EH (cell line): ENCODE results near the gene PAK5.
A peak's percentile ranks its signal among the peaks of the same experiment; 100 is the strongest.

Experiments
- DNase-seq: peaks from one replicate; pipeline ENCODE4 v3.0.0-alpha.2; 2015; ENCODE audit warnings: low read depth

The PAK5 gene

DNA sequence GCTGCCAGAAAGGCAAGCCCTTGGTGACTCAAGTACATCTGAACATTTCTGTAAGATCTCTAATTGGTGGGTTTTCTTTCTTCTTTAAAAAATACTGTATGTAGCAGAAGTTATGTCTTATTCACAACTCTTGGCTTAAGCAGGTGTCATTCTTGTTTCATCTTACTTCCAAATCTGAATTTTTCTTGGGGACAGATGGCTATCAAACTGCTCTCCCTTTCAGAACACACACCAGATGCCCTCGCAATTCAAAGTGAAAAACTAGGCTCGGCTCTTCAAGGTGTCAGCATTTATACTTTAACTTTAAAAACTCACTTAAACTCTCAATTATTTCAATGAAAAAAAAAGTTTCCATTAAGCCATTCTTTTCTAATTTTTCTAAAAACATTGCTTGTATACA is 49.7 kb downstream of the PAK5 start:
- no peak for DNase-seq

GRCh38 chr20:9775176-9775575 is 63.7 kb downstream of the PAK5 start:
- no peak for DNase-seq

- no peak for DNase-seq
These were observed 68.9 kb downstream of the PAK5 start for GRCh38 chr20:9769954-9770353.

DNA sequence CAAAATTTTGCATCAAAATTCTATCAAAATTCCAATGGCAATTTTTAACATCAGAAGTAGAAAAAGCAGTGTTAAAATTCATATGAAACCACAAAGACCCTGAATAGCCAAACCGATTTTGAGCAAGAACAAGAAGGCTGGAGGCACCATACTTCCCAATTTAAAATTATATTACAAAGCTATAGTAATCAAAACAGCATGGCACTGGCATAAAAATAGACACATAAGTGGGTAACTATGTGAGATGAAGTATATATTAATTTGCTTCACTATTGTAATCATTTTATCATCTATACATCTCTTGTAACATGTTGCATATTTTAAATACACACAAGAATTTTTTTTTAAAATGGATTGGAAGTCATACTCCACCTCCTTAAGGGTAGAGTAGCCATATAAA is 77.4 kb downstream of the PAK5 start:
- DNase-seq: no peak

DNA sequence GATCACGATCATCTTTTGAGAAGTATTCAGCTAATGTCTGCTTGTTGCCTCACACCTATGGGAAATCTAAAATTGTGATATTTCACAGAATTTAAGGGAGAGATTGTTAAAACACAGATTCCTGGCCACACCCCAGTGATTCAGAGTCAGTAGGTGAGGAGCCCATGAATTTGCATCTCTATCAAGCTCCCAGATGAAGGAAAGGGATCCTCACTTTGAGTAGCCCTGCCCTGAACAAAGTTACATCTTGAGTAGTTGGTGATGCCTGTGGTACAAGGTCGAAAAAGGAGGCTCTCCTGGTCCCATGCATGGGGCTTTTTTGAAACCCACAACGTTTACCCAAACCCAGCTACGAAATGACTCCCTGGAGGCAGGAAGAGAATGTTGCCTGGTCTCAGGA is 79.5 kb downstream of the PAK5 start:
- no peak for DNase-seq

DNA sequence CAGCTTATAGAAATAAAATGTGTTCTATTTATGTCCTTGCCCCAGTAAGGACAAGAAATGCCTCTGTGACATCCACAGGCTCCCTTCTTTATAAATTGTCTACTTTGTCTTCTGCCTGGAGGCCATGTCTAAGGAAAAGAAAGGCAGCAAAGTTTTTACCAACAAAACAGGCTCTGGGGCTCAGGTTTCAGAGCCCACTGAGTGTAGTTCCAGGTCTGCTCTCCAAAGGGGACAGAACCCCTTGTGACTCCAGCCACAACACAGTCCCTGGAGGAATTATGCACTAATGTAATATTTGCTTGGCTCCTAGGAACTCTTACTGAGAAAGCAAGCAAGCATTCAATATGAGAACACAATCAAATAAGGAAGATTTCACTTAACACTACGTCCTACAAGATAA is 80.1 kb downstream of the PAK5 start:
- DNase-seq: no peak

DNA sequence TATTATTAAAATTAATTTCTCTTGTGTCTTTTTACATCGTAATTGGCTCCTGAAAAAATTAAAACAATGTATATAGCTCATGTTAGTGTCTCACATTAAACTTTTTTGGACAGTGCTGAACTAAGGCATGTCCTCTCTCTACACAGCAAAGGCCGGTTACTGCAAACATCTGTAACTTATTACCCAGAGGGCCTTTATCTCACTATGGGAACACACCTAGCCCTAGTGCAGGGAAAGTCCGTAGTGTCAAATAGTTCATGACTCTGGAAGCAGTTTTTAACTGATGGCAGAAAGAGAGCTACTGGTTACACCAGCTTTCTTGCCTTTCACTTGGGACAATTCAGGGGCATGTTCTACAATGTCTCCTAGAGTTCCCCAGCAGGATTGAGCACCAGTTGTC is 82.2 kb downstream of the PAK5 start:
- DNase-seq: no peak

- DNase-seq: no peak
These were observed 83.6 kb downstream of the PAK5 start for GRCh38 chr20:9755301-9755700.

GRCh38 chr20:9744551-9744950 is 94.3 kb downstream of the PAK5 start:
- DNase-seq: no peak

GRCh38 chr20:9743871-9744270 is 95.0 kb downstream of the PAK5 start:
- no peak for DNase-seq

DNA sequence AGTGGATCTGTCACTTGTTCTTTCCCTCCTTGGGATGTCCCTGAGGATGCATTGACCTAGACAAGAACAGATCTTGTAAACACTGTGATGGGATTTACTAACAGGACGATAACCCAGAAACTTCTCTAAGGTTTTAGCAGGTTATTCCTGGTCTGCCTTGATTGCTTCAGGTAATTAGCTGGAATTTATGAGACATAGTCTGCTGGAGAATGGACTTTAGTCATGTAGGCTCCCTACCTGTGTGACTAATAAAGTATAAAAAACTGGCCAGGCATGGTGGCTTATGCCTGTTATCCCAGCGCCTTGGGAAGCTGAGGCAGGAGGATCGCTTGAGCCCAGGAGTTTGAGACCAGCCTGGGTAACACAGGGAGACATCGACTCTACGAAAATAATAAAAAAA is 96.1 kb downstream of the PAK5 start:
- no peak for DNase-seq

- DNase-seq: no peak
These were observed 96.9 kb downstream of the PAK5 start for GRCh38 chr20:9741996-9742395.

GRCh38 chr20:9740486-9740885 is 98.4 kb downstream of the PAK5 start:
- no peak for DNase-seq

GRCh38 chr20:9739991-9740390 is 98.9 kb downstream of the PAK5 start:
- no peak for DNase-seq

DNA sequence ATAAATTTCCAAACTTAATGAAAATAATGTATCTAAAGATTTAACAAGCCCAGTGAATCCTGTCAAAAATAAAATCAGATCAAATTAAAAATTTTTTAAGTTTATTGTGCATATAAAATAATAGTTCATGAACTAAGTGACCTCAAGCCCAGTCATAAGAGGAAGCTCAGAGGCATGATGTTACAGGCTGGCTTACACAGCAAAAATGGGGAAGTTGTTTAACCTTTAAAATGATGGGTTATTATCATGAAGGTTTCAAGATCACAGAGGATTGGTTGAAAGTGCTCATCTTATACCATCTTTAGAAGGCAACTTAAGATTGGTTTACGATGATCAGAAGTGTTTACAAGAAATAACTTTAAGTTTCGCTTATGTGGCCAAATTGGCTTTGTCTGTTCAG is 102.5 kb downstream of the PAK5 start:
- no peak for DNase-seq

DNA sequence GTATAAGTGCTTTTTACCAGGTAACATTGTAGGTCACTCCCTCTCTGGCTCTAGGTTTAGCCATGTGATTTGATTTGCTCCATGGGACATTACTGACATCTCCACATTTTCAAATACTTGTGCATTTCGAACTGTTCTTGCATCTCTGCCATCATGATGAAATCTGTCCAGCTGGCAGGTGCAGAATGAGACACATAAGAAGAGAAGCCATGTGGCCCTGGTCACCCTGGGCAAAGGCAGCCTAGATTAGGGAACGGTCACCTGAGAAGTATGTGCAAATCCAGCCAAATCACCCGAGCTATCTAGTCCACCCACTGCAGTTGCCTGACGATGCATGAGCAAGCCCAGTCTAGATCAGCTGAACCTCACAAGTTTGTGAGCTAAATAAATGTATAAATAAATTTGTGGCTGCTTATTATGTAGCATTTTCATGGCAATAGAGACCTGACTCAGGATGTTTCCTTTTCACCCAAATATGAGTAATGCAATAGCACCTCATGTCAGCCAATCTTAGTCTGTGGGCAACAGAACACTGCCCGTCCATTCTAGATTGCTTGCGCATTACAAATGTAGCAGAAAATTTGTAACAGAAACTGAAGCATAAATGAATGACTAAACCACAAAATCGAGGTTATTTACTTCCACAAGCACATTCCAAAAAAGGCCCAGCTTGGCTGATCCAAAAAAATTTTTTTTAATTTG is 115.2 kb downstream of the PAK5 start:
- no peak for DNase-seq

GRCh38 chr20:9711872-9712271 is 127.0 kb downstream of the PAK5 start:
- DNase-seq: no peak

DNA sequence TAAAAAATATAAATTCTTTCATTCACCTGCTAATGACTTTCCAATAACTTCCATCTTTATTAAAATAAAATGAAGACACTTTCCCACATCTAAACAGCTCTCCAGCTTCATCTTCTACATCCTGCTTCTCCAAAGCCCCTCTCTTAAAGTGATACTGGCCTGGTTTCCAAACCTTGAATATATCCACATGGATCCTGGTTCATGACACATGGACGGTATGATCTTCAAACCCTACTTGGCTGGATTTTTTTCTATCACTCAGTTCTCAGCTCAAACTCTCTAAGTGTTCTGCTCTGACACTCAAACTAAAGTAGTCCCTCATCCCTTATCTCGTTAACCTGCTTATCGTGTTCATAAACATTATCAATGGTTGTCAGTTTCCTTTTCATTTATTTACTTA is 128.2 kb downstream of the PAK5 start:
- no peak for DNase-seq

DNA sequence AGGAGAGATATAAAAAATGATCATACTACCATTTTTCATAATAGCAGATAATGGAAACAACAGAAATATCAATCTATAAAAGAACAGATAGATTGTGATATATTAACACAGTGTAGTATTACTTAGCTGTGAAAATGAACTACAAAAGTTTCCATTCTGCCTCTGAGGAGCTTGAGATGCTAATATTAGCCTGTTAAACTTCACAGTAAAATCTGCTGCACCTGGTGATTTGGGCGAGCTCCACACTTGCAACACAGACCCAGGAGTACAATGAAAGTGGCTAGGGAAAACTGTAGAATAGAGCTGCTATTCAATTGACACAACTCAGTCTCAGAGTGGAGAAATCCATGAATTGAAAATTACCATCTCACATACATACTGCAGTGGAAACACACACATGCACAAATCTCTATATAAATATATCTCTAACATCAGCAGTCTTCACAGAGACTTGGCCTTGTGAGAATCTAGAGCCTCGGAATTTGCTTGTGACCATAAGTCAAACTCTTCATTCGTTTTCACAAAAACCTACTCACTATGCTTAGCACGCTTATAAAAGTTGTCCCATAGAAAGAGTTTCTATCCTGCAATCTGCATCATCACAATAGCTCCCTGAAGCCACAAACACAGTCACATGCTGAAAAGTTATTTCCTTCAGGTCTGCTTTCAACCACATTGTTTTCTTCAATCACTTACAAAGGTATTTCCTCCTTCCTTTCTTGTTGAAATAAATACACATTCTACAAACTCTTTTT is 133.0 kb downstream of the PAK5 start:
- no peak for DNase-seq

- peak; percentile 2 for DNase-seq
These were observed 139.7 kb downstream of the PAK5 start for GRCh38 chr20:9699181-9699580.

- DNase-seq: no peak
These were observed 149.8 kb downstream of the PAK5 start for GRCh38 chr20:9689041-9689440.

DNA sequence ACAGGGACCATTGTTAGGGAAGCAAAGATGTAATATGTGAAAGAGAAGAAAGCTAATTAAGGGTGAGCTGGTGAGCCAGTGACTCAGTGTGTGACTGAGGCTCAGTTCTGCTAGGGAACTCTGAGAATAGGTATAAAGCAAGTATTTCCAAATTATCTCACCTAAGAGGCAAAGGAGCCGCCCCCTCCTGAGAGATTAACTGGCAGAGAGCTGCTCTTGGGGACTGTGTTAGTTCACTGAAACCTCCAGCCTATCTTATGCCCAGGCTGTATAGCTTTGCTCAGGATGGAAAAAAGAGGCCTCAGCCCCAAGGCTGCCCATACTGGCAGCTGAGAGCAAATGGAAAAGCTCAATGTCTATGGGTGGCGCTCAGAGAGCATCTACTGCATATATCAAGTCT is 152.0 kb downstream of the PAK5 start:
- no peak for DNase-seq

DNA sequence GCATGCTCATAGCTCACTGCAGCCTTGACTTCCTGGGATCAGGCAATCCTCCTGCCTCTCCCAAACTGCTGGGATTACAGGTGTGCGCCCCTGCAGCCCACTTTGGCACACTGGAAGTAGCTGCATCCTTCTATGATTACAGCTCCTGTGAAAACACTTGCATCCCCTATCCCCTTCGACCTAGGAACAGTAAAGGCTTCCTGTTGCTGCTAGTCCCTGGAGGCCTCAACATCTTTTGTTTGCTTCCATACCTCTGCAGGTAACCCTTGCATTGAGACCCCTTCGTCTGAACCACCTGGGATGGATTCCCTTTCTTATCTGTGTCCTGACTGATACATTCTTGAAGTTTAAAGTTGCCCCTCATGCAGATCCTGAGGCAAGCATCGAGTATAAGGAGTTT is 152.4 kb downstream of the PAK5 start:
- DNase-seq: no peak

GRCh38 chr20:9686001-9686400 is 152.9 kb downstream of the PAK5 start:
- DNase-seq: no peak
